Colon (tissue), 2 donors: Measurements from ENCODE around the gene BPIFB2.
"Not testable (repeated sequence)": the region's sequence is repeated elsewhere in the genome, so short reads cannot be mapped to it uniquely, and the experiment has no call there.

Source experiments
- FAIRE-seq: peaks from 2 replicates; lab custom pipeline; 2012; peaks lifted over from hg19 to GRCh38; lab: Jason Lieb, UNC
- donor health status: control.
- donor health status: control.

The BPIFB2 gene, protein sequence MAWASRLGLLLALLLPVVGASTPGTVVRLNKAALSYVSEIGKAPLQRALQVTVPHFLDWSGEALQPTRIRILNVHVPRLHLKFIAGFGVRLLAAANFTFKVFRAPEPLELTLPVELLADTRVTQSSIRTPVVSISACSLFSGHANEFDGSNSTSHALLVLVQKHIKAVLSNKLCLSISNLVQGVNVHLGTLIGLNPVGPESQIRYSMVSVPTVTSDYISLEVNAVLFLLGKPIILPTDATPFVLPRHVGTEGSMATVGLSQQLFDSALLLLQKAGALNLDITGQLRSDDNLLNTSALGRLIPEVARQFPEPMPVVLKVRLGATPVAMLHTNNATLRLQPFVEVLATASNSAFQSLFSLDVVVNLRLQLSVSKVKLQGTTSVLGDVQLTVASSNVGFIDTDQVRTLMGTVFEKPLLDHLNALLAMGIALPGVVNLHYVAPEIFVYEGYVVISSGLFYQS

DNA sequence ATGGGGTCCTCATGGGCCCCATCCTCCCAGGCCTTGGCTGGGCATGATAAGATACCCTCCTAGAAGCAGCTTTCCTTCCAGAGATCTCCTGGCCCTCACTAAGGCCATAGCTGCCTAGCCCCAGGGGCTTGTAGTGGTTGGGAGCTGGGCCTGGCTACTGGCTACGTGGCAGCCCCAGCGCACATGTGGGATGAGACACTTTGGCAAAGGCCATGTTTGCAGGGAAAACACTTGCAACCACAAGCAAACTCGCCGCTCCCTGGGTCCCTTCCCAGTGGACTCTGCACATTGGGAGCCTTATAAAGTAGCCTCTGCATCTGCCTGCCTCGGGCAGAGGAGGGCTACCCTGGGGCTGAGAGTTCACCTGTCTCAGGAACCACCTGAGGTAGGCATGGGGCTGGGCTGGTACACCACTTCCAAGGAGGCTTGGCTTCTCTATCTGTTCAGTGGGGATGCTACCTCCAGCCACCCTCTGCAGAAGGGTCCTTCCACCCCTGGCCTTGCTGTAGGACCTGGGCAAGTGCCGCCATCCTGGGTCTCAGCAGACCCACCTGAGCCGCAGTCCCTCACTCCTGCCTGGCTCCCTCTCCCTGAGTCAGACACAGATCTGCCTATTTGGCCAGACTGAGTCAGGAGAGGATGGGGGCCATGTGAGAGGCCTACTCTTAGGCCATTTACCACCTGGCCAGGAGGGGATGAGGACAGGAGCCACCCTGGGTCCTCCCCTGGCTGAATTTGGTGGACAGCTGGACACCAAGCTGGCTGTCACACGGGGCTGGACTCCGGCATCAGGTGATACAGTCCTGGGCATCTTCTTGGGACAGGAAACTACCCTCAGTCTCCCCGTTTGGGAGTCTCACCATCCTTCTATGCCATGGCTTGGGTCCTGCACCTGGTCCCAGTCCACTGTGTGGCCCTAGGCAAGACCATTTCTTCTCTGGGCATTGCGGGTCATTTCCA, at the start of gene BPIFB2:
BPIFB2 (plus strand) TSS at position 329 of the 960 bp plus-strand sequence. CDS start 871 bp downstream, outside the sequence.
- FAIRE-seq, result no peak

DNA sequence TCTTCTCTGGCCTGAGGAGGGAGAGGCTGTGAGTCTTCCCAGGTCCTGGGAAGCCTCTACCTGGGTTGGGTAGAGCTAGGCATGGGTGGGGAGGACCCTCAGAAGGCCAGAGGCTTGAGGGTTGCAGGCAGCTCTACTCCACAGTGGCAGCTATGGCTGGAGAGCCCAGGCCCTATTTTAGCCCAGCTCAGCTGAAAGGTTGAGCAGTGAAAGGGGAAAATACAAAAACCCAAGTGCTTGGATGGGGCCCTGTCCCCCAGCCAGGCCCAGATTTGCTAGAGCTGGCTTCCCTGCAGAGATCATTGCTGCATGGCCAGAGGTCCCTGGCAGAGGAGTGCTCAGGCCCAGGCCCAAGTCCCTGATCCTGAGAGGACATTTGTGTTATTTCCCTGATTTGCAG, 48.9 kb upstream of the BPIFB2 start:
- no peak for FAIRE-seq

DNA sequence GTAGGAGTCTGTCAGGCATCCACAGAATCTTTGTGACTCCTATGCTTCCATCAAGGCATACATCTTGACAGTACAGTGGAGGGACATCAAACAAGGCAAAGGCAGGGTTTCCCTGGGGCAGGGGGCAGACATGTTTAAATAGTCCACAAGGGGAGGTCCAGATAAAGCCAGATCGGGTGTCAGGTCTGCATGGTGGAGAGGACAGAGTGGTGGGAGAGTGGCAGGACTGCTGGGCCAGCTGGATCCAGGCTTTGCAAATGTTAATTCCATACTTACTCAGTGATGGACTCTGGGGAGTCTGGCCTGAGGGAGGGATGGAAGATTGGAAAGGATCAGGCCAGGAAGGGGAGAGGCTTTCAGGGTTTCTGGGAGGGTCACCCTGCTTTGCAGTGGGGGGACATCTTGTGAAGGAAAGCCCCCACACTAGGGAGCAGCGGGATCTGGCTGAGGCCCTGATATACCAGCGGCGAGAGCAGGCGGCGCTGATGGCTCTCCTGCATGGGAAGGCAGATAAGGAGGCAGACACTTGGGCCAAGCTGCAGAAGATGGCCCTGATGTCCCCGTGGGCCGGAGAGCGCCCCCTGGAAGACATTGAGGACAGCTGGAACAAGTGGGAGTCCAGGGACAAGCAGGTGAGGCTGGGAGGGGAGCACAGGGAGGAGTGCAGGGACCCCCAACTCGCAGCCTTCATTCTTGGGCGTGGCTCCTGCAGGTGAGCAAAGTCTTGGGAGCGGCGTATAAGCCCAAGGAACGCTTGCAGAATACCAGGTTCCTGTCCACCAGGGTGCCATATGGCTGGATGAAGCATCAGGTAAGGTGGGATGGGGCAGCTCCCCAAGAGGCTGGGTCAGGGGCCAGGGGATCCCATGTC, 47.9 kb upstream of the BPIFB2 start:
- no peak for FAIRE-seq

DNA sequence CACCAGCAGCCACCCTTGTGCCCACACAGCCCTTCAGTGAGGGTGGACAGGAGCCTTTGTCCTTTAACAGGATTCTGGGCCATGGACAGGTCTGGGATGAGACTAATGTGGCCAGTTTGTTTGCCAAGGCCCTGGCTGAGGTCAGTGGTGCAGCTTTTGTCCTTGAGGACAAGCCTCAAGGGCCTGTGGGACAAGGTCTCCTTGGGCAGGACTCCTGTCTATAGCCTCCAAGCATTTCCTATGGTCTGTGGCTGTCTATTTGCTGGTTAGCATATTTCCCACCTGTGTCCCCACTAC, 47.3 kb upstream of the BPIFB2 start:
- no peak for FAIRE-seq

DNA sequence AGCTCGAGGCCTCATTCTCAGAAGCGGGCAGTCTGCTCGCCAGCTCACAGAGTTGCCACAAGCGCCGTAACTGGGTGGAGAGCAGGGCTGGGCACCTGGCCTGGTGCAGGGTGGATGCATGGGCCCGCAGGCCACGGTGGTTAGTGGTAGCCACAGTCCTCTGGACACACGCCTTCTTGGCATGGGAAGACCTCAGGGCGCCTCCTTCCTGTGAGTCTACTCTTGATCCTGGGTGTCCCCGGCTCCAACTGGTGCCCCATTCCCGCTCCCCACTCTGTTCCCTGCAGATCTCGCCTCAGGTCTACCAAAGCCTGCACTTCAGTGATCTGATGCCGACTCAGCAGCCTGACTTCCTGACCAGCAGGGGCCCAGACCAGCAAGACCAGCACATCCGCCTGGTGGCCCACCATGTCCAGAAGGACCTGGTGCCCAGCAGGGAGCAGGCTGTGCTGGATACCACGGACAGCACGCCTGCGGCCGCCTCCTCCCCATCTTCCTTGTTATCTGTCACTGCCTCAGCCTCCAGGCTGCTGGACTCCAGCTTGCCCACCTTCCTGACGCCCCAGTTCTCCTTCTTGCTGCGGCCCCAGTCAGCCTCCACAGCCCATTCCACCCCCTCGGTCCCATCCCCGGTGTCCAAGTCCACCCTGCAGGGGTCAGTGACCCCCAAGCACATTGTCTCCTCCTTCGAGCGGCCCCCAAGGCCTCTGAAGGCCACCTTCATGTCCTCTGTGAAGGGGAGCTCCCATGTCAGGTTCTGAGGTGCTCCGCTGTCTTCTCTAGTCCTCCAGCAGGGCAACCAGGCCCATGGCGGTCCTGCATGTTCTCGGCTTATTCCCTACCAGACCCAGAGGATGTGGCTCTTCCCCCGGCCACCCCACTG, 46.4 kb upstream of the BPIFB2 start:
- FAIRE-seq, result no peak

DNA sequence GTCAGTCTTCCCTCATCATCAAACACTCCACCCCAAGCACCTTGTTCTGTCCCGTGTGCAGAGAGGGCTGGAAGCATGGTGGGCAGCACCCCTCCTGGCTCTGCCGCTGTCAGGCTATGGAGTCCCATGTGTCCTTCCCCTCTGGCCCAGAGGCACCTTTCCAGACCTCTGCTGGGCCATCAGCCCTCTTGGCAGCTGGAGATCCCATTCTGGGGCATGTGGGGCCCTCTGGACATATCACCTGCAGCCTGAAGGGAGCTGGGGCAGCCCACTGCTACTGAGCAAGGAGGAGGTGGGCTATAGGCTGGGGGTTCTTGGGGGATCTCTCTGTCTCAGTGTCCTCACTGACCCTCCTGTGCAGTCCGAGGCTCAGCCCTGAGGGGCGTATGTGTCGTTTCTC, 45.5 kb upstream of the BPIFB2 start:
- FAIRE-seq, result no peak

DNA sequence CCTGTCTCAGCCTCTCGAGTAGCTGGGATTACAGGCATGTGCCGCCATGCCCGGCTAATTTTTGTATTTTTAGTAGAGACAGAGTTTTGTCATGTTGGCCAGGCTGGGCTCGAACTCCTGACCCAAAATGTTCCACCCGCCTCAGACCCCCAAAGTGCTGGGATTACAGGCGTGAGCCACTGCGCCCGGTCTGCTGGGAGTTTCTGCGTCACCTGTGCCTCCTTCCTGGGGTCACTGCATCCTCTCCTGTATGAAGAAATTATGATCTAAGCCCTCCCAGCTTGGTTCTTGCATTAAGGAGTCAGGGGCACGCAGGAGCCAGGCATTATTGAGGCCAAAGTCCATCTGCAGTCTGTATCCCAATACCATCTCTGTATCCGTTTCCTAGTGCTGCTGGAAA, 44.9 kb upstream of the BPIFB2 start:
- FAIRE-seq, result not testable (repeated sequence)

DNA sequence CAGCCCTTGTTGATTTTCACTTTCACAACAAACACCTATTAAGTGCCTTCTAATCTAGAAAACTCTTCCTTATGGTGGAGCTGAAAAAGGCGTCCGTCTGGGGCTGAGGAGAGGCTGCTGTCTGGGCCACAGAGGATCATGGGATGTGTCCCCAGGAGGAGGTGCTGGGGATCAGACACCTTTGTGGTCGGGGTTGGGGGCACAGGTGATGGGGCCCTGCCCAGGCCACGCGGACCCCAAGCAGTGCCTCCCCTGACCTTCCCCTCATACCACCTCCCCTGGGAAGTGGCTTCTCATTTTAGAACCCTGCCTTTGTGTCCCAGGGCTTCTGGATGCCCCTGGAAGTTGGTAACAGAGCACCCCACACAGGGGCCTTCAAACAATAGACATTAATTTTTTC, 44.3 kb upstream of the BPIFB2 start:
- FAIRE-seq, result no peak

DNA sequence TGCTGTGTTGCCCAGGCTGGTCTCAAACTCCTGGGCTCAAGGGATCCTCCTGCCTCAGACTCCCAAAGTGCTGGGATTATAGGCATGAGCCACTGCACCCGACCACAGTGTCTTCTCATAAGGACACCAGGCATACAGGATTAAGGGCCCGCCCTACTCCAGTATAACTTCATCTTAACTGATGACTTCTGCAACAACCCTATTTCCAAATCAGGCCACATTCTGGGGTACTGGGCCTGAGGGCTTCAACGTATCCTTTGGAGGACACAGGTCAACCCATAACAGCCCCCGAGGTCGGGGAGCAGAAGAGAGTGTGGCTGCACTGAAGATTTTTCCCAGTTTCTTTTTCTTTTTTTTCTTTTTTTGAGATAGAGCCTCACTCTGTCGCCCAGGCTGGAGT, 42.9 kb upstream of the BPIFB2 start:
- no peak for FAIRE-seq

DNA sequence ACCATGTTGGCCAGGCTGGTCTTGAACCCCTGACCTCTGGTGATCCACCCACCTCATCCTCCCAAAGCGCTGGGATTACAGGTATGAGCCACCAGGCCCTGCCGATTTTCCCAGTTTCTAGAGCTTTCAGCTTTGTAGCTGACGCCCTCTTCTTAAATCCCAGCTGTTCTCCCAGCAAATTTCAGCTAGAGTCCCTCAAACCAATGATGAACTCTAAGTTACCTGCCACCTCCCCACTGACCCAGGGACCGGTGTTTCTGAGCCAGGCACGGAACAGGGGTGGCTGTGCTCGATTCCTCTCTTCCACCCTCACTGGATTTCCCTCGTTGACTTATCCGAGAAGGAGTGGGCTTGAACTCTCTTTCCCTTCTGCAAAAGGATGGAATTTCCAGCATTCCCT, 42.4 kb upstream of the BPIFB2 start:
- FAIRE-seq, result no peak

DNA sequence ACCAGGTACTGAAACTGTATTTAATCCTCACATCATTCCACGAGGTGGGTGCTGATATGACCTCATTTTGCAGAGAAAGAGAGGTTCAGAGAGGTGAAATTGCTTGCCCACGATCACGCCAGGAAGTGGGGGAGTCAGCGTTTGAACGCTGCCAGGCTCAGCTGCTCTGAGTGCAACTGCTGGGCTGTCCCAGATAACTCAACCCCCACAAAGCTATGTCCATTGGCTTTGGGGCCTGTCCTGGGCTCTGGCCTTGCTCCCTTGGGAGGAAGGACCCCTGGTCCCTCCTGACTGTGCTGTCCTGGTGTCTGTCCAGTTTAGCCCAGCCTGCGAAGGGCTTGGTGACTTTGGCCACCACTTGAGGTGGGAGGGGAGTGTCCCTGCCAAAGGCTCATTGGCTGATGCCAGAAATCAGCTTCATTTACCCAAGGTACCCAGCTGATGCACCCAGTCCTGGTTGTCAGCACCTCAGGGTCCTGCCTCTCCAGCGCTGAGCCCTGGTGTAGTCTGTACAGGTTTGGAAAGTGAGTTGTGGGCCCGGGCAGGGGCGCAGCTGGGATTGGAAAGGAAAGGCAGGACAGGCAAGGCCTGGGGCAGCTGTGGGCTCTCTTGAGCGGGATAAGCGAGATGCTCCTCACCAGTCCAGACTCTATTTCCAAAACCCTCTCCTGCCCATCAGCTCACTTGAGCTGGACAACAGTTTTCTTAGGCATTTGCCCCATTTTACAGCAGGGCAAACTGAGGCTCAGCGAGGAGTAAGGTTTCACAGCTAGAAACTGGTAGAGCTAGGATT, 41.7 kb upstream of the BPIFB2 start:
- no peak for FAIRE-seq

DNA sequence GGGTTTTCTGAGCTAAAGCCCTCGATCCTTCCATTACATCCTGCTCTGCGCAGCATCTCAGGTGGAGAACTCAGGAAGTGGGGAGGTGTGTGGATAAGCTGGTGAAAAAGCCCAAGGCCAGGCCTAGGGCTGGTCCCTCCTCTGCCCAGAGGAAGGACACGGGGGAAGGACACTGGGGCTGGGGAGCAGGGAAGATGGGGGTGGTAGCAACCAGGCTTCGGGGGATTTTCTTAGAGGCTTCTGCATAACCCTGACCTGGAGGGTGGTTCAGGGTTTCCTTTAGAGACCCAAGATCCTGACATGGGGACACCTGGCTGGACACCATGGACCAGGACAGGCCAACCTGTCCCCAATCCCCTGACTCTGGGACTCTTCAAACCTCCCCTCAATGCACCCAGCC, 41.1 kb upstream of the BPIFB2 start:
- FAIRE-seq, result no peak

DNA sequence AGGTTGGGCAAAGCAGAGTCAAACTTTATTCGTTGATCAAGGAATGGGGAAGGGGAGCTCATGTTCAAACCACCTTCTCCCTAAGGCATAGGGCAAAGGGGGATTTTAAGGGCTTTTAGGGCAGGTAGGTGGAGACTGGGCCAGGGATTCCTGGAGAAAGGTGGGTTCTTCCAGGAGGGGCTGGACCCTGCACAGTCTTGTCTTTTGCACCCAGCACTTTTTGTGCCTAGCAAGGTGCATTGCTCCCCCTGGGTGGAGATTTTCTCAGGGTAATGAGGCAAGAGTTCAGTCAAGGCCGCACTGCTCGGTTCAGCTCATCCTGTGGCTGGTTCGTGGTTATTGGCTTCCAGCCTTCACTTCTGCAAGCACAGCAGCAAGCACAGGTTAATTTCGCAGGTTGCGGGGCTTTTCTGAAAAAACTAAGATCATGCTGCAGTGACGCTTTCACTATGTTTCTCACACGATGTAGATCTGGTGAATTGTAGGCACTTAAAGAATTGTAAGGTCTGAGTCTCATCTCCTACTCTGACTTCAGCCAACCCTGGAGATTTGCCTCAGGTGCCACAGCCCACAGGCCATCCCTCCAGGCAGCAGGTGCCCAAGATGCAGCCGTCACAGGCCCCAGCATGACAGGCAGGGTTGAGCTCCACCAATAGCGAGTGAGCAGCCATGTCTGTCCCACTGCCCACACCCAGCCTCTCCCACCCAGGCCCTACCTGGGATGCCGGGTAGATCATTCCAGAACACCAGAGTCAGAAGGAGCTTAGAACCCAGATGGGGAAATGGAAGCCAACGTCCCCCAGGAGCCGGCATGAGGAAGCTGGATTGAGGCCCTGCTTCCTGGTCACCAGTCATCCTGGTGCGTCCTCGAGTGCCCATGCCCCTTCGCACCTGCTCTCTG, 40.4 kb upstream of the BPIFB2 start:
- no peak for FAIRE-seq

DNA sequence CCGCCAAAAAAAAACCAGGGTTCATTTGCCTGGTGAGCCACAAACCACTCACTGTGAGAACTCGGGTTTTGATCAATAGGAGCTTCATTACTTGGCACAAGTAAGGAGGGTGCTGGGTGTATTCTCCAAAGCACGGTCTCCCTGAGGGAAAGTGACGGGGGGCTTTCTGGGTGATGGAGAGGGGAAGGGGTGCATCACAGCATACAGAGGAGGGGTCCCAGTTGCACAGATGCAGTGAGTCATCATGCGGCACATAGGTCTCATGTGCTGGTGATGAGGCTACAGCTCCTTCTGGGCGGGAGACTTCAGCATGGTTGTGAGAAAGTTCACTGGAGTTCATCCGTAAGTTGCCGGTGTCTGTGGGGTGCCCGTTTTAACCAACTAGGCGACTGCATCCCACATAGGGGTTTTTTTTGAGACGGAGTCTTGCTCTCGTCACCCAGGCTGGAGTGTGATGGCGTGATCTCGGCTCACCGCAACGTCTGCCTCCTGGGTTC, 39.5 kb upstream of the BPIFB2 start:
- FAIRE-seq, result no peak

DNA sequence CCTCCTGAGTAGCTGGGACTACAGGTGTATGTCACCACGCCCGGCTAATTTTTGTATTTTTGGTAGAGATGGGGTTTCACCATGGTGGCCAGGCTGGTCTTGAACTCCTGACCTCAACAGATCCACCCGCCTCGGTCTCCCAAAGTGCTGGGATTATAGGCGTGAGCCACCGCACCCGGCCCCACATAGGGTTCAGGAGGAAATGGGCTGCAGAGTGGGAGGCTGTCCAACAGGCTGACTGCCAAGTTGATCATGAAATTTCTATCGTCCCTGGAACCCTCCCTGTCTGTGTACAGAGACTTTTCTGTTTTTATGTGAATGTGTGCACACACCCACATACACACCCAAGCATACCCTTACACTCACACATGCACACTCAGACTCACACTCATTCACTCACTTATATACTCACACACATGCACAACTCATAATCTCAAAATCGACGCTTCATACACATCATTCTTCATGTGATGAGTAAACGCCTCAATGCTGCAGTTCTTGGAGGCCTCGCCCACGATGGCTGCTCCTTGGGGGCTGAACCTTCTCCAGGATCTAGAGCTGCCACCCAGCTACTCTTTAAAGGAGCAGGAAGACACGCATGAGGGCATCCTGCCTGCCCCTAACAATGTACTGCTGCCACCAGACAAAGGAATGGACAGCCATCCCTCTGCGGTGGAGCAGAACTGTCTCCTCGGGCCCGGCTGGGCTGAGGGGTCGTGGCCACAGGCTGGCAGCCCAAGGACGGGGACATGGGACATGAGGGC, 38.8 kb upstream of the BPIFB2 start:
- FAIRE-seq, result no peak

DNA sequence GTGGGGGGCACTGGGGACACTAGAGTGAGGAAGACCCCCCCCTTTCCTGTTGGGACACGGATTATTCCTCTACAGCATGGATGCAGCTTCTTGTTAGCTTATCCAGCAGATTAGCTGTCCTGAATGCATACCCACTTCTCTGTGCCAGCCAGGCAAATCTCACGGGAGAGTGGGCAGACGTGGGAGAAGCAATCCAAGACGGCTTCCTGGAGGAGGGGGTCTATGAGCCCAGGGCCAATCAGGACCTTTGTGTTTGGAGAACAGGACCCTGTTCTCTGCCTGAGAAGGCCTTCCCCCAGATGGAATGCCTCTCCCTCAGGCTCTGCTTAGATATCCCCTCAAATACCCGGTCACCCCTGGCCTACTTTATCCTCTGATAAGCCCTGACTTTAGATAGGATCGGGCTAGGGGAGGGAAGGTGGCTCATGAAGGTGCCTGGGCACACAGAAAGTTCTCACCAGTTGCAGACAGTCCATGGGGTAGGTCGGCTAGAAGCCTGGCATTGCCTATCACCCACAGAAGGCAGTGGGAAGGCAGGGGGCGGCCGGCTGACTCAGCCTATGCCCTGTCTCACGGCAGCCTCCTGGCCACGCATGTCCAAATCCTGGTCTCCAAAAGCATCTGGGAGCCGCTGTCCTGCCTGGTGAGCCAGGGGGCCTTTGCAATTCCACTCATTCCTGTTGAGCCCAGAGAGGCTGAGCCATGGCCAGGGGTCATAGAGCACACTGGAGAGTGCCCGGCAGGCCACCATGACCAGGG, 38.0 kb upstream of the BPIFB2 start:
- FAIRE-seq, result no peak

DNA sequence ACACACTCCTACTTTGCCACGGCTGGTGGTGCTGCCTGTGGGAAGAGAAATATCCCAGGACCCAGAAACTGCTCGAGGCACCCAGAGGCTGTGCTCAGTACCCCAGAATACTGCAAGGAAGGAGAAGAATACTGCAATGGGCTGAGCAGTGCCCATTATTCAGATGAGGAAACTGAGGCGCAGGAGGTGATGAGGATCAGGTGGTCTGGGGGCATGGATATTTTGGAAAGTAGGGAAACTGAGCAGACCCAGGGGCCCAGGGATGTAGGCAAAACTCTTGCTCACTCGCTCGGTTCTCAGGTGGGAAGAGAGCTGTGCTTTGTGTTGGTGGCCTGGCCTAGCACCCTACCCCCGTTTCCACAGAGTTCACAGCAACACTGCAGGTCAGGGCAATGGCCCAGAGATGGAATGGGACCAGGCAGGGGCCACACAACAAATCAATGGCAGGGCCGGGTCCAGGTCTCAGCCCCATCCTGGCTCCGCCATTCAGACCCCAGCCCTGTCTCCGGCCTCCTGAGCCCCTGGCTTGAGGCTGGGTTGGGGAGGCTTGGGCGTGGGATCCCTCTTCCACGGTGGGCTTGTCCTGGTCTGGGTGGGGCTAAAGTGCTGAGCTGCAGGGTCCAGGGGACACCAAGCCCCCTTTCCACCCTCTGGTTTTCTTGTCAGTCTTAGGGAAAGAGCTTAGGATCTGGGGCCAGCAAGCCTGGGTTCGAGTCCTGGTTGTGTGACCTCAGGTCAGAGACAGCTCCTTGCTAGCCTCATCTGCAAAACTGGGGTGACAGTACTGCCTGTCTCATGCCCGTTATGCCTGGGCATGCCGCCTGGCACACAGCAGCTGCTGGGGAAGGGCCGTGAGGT, 37.2 kb upstream of the BPIFB2 start:
- no peak for FAIRE-seq
